ENCODE results near the gene PPP2R5A. TPM values are rescaled to one million over a fixed set of nuclear protein-coding genes. Genes with fewer than 3 reads are reported as not detected.

Gene PPP2R5A
- total RNA-seq, 3 donors from 2014 or later = 48.5 to 85.5 (median 57.4) TPM

- intact Hi-C loops (cut with DNase I; ENCODE audit: low total_unique reads) = no loop called here
- Histone ChIP-seq H3K36me3 (no peaks in the 10 kb centered on the region), H3K27ac (peak overlapping the region; percentile 65 to 70), H3K9me3 (no peaks in the 10 kb centered on the region), H3K27me3 (no peaks in the 10 kb centered on the region), H3K4me3 (no peak overlapping the region), H3K4me1 (peaks cover 0 to 8% of the 10 kb centered on the region in 2 donors)
- TF ChIP-seq POLR2AphosphoS5 (IDR thresholded peaks at IDR 0.05) (no peak), POLR2A (IDR thresholded peaks at IDR 0.05) (no peak), CTCF (IDR thresholded peaks at IDR 0.05) (no peak)
- DNase-seq (ENCODE audit: low spot score in 2 of 2) = peak; percentile 32 to 55
Observed at GRCh38 chr1:212238552-212238951, 46.7 kb upstream of the PPP2R5A start.

- no peak for DNase-seq (ENCODE audit: low spot score in 2 of 2)
- TF ChIP-seq CTCF (IDR thresholded peaks at IDR 0.05) (no peak), POLR2A (IDR thresholded peaks at IDR 0.05) (no peak), POLR2AphosphoS5 (IDR thresholded peaks at IDR 0.05) (no peak)
- Histone ChIP-seq H3K36me3 (no peaks in the 10 kb centered on the region), H3K4me1 (no peaks in the 10 kb centered on the region), H3K9me3 (no peaks in the 10 kb centered on the region), H3K4me3 (no peak overlapping the region), H3K27me3 (no peaks in the 10 kb centered on the region), H3K27ac (no peak overlapping the region)
- intact Hi-C loops (cut with DNase I; ENCODE audit: low total_unique reads) = no loop called here
Observed at GRCh38 chr1:212241501-212241900, 43.7 kb upstream of the PPP2R5A start.

GRCh38 chr1:212241957-212242287 lies 43.3 kb upstream of the PPP2R5A start:
- no peaks in the 10 kb centered on the region for H3K9me3 ChIP-seq
- H3K4me1 ChIP-seq = no peaks in the 10 kb centered on the region
- intact Hi-C loops (cut with DNase I; ENCODE audit: low total_unique reads) = no loop called here
- TF ChIP-seq POLR2AphosphoS5 (IDR thresholded peaks at IDR 0.05) (no peak), CTCF (IDR thresholded peaks at IDR 0.05) (no peak), POLR2A (IDR thresholded peaks at IDR 0.05) (no peak)
- no peak overlapping the region for H3K4me3 ChIP-seq
- DNase-seq (ENCODE audit: low spot score in 2 of 2) = no peak
- no peaks in the 10 kb centered on the region for H3K36me3 ChIP-seq
- no peaks in the 10 kb centered on the region for H3K27me3 ChIP-seq
- H3K27ac ChIP-seq = peak overlapping the region; percentile 63 to 73

- no peaks in the 10 kb centered on the region for H3K4me1 ChIP-seq
- no peaks in the 10 kb centered on the region for H3K9me3 ChIP-seq
- TF ChIP-seq POLR2A (IDR thresholded peaks at IDR 0.05) (no peak), CTCF (IDR thresholded peaks at IDR 0.05) (no peak), POLR2AphosphoS5 (IDR thresholded peaks at IDR 0.05) (no peak)
- no peak for DNase-seq (ENCODE audit: low spot score in 2 of 2)
- H3K4me3 ChIP-seq = no peak overlapping the region
- no peaks in the 10 kb centered on the region for H3K27me3 ChIP-seq
- no peaks in the 10 kb centered on the region for H3K36me3 ChIP-seq
- peak overlapping the region; percentile 63 to 73 for H3K27ac ChIP-seq
- intact Hi-C loops (cut with DNase I; ENCODE audit: low total_unique reads) = no loop called here
Observed at GRCh38 chr1:212242288-212242984, 42.8 kb upstream of the PPP2R5A start.

GRCh38 chr1:212242985-212243308 lies 42.3 kb upstream of the PPP2R5A start:
- Histone ChIP-seq H3K36me3 (no peaks in the 10 kb centered on the region), H3K9me3 (no peaks in the 10 kb centered on the region), H3K27ac (peak overlapping the region; percentile 63 to 73), H3K4me1 (no peaks in the 10 kb centered on the region), H3K27me3 (no peaks in the 10 kb centered on the region), H3K4me3 (no peak overlapping the region)
- intact Hi-C loops (cut with DNase I; ENCODE audit: low total_unique reads) = no loop called here
- TF ChIP-seq POLR2A (IDR thresholded peaks at IDR 0.05) (no peak), CTCF (IDR thresholded peaks at IDR 0.05) (no peak)
- DNase-seq (ENCODE audit: low spot score in 2 of 2) = no peak

Data from breast epithelium (tissue), 4 donors.